Tibial nerve (tissue), 3 donors: Measurements from ENCODE around the gene RASA3.

Experiments used
- CTCF ChIP-seq, 5 experiments: fragments of 200-600 bp in 3 of 5; fragments of 450-650 bp in 2 of 5; sonication (generic) in 3 of 5; IDR thresholded peaks; one replicate each; pipeline ENCODE4 v1.5.1; 2016 to 2019; ENCODE audit warnings: antibody characterized with exemption in 5 of 5, mild to moderate bottlenecking in 3 of 5, moderate library complexity in 2 of 5
- POLR2A ChIP-seq, 2 donors: fragments of 450-650 bp; IDR thresholded peaks; one replicate each; pipeline ENCODE4 v1.6.1; 2017; ENCODE audit warnings: antibody characterized with exemption in 2 of 2, mild to moderate bottlenecking in 2 of 2, moderate library complexity in 2 of 2

- TF ChIP-seq CTCF (IDR thresholded peaks at IDR 0.05) = no peak
- no peak for TF ChIP-seq POLR2A (IDR thresholded peaks at IDR 0.05)
These were observed 76.7 kb downstream of the RASA3 start for GRCh38 chr13:114055766-114056165.
